ENCODE data around the gene FNDC3B. TPM values are rescaled to one million over a fixed set of nuclear protein-coding genes. Genes with fewer than 3 reads are reported as not detected.

The FNDC3B gene
- total RNA-seq, 2 experiments from 2014 or later, result 9.2 to 13.5 TPM

DNA sequence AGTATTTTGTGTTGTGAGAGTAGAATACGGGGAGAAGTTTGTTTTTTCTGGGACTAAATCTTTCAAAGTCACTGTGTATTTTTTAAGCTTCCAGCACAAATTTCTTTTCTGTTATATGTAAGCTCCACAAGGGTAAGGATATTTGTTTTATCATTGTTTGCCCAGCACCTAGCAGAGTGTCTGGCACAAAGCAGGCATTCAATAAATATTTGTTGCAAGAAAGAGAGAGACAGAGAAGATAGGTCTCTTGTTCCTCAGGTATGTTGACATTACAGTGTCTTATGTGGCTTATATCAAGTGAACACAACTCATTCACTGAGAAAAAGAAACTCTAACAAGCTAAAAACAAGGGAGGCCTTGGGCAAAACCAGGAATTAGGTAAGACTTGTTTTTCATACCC, 26.6 kb upstream of the FNDC3B start:
- no peak overlapping the region for H3K4me3 Mint-ChIP-seq
- H3K36me3 Mint-ChIP-seq (ENCODE audit: low read depth), result no peaks in the 10 kb centered on the region
- no peaks in the 10 kb centered on the region for H3K9me3 Mint-ChIP-seq
- CTCF ChIA-PET, result no interaction called here
- H3K27me3 Mint-ChIP-seq (ENCODE audit: low read depth), result no peaks in the 10 kb centered on the region
- DNase-seq, result no peak
- H3K27ac Mint-ChIP-seq, result no peak overlapping the region
- intact Hi-C loops (cut with micrococcal nuclease), result no loop called here
- no peaks in the 10 kb centered on the region for H3K4me1 Mint-ChIP-seq (ENCODE audit: low read depth)

DNA sequence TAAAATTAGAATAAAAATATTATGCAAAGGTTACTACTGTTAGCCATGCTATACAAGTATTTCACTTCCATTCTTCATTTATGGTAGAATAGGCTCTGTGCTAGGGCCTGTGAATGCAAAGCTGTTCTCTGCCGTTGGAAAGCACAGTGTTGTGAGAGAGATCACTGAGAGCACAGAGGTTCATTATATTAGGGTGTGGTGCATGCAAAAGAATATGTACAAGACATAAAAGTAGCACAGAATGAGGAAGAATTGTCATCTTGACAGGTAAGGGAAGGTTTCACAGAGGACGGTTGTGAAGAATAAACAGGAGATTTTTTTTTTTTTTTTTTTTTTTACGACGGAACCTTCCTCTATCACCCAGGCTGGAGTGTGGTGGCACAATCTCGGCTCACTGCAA, 25.2 kb upstream of the FNDC3B start:
- intact Hi-C loops (cut with micrococcal nuclease), result no loop called here
- no peaks in the 10 kb centered on the region for H3K4me1 Mint-ChIP-seq (ENCODE audit: low read depth)
- no peaks in the 10 kb centered on the region for H3K27me3 Mint-ChIP-seq (ENCODE audit: low read depth)
- H3K4me3 Mint-ChIP-seq, result no peak overlapping the region
- H3K27ac Mint-ChIP-seq, result no peak overlapping the region
- no peaks in the 10 kb centered on the region for H3K9me3 Mint-ChIP-seq
- CTCF ChIA-PET, result no interaction called here
- H3K36me3 Mint-ChIP-seq (ENCODE audit: low read depth), result no peaks in the 10 kb centered on the region
- no peak for DNase-seq

DNA sequence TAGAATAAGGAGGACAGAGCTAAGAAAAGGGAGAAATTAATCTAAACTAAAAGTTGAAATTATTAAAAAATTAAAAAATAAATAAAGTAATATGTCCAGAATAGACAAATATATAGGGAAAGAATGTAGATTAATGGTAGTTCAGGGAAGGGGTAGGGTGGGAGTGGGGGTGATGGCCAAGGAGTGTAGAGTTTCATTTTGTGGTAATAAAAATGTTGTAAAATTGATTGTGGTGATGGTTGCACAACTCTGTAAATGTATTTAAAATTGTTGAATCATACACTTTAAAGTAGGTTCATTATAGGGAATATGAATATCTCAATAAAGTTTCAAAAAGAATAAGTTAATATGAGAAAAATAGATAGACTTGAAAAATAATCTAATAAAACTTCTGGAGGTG, 21.0 kb upstream of the FNDC3B start:
- Mint-ChIP-seq H3K4me1 (ENCODE audit: low read depth) (no peaks in the 10 kb centered on the region), H3K27me3 (ENCODE audit: low read depth) (no peaks in the 10 kb centered on the region), H3K36me3 (ENCODE audit: low read depth) (no peaks in the 10 kb centered on the region), H3K9me3 (no peaks in the 10 kb centered on the region), H3K4me3 (no peak overlapping the region), H3K27ac (no peak overlapping the region)
- intact Hi-C loops (cut with micrococcal nuclease), result no loop called here
- no peak for DNase-seq
- CTCF ChIA-PET, result no interaction called here

DNA sequence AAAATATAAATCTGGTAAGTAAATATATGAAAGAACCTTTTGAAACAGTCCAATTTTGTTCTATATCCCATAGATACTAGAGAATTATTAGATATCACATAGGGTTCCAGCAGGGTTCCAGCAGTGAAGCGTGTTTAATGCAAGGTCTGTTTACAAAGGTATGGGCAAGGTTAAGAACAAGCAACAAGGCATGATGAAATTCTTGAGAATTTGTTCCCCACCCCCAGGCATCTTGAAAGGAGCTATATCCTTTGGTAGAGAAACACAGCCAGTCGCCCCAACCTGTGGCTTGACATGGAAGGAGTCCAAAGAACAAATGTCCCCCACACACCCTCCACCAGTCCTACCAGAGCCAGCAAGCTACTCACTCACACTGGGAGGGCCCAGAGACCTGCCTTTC, 18.6 kb upstream of the FNDC3B start:
- no peaks in the 10 kb centered on the region for H3K4me1 Mint-ChIP-seq (ENCODE audit: low read depth)
- H3K27ac Mint-ChIP-seq, result no peak overlapping the region
- H3K27me3 Mint-ChIP-seq (ENCODE audit: low read depth), result no peaks in the 10 kb centered on the region
- H3K9me3 Mint-ChIP-seq, result no peaks in the 10 kb centered on the region
- intact Hi-C loops (cut with micrococcal nuclease), result no loop called here
- CTCF ChIA-PET, result no interaction called here
- DNase-seq, result no peak
- no peaks in the 10 kb centered on the region for H3K36me3 Mint-ChIP-seq (ENCODE audit: low read depth)
- H3K4me3 Mint-ChIP-seq, result no peak overlapping the region

DNA sequence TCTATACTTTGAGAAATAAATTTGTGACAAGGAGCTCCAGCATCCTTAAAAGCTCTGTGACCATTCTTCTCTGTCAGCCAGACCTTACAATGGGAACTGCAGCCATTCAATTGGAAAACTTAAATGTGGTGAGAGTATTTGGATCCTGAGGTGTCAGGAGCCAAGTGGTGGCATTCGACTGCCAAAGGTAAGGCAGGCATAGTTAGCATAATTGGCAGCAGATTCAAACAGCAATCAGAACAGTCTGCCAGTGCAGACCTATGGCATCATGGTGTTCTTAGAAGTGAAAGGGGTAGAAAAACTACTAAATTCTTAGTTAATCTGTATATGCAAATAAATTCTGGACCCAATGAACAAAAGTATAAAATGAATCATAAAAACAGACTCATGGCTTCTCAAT, 18.2 kb upstream of the FNDC3B start:
- H3K36me3 Mint-ChIP-seq (ENCODE audit: low read depth), result no peaks in the 10 kb centered on the region
- intact Hi-C loops (cut with micrococcal nuclease), result no loop called here
- no peaks in the 10 kb centered on the region for H3K27me3 Mint-ChIP-seq (ENCODE audit: low read depth)
- H3K4me3 Mint-ChIP-seq, result no peak overlapping the region
- H3K27ac Mint-ChIP-seq, result no peak overlapping the region
- no peak for DNase-seq
- H3K9me3 Mint-ChIP-seq, result no peaks in the 10 kb centered on the region
- CTCF ChIA-PET, result no interaction called here
- H3K4me1 Mint-ChIP-seq (ENCODE audit: low read depth), result no peaks in the 10 kb centered on the region

DNA sequence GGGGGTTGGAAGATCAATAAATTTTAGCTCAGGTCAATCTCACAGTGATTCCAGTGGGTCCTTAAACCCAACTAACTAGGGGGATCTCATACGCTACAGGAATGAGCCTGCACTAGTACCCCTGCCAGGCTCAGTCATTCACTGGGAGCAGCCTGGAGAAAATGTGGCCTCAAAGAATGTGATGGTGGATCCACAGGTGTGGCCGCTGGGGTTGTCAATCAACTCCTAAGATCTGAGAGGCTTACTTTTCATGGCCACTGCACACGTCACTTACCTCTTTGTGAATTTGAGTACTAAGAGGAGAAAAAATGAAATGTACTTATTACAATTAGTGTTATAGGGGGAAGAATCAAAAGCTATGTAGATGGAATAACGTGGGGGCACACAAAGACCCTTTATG, 17.5 kb upstream of the FNDC3B start:
- Mint-ChIP-seq H3K4me1 (ENCODE audit: low read depth) (no peaks in the 10 kb centered on the region), H3K4me3 (no peak overlapping the region), H3K27ac (no peak overlapping the region), H3K9me3 (no peaks in the 10 kb centered on the region), H3K27me3 (ENCODE audit: low read depth) (no peaks in the 10 kb centered on the region), H3K36me3 (ENCODE audit: low read depth) (no peaks in the 10 kb centered on the region)
- DNase-seq, result no peak
- CTCF ChIA-PET, result interaction anchor here (0.8 kb wide), 1 partner anchor 54 kb away, joined by 4 read pairs; no protein-coding TSS in a partner anchor
- intact Hi-C loops (cut with micrococcal nuclease), result no loop called here

DNA sequence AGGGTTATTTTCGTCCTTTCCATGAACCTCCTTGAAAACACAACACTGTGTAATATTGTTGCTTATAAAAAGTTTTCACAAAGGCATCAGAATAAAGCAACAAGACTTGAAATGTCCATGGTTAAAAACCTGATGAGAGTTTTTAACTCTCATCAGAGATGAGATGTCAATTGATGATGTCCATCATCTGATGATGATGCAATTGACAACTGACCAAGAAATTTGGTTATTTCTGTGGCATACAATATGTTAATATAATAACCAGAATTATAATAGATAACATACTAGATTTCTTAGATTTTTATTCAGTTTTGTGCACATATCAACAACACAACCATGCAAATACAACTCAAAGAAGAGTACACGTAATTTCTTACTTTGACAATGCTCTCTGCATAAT, 15.5 kb upstream of the FNDC3B start:
- H3K36me3 Mint-ChIP-seq (ENCODE audit: low read depth), result no peaks in the 10 kb centered on the region
- no peak for DNase-seq
- CTCF ChIA-PET, result no interaction called here
- H3K9me3 Mint-ChIP-seq, result no peaks in the 10 kb centered on the region
- intact Hi-C loops (cut with micrococcal nuclease), result no loop called here
- H3K4me3 Mint-ChIP-seq, result no peak overlapping the region
- no peak overlapping the region for H3K27ac Mint-ChIP-seq
- H3K4me1 Mint-ChIP-seq (ENCODE audit: low read depth), result no peaks in the 10 kb centered on the region
- no peaks in the 10 kb centered on the region for H3K27me3 Mint-ChIP-seq (ENCODE audit: low read depth)

DNA sequence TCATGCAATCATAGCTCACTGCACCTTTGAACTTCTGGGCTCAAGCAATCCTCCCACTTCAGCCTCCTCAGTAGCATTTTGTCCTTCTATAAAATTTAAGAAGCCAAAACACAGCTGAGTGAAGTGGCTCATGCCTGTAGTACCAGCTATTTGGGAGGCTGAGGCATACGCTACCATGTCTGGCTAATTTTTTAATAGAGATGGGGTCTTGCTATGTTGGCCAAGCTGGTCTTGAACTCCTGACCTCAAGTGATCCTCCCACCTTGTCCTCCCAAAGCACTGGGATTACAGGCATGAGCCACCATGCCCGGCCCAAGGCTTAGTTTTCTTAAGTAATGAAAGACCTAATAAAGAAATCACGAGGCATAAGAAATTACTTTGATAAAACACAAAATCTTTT, 14.7 kb upstream of the FNDC3B start:
- Mint-ChIP-seq H3K4me1 (ENCODE audit: low read depth) (no peaks in the 10 kb centered on the region), H3K27ac (no peak overlapping the region), H3K9me3 (no peaks in the 10 kb centered on the region), H3K27me3 (ENCODE audit: low read depth) (no peaks in the 10 kb centered on the region), H3K36me3 (ENCODE audit: low read depth) (no peaks in the 10 kb centered on the region), H3K4me3 (no peak overlapping the region)
- intact Hi-C loops (cut with micrococcal nuclease), result no loop called here
- CTCF ChIA-PET, result no interaction called here
- DNase-seq, result no peak

DNA sequence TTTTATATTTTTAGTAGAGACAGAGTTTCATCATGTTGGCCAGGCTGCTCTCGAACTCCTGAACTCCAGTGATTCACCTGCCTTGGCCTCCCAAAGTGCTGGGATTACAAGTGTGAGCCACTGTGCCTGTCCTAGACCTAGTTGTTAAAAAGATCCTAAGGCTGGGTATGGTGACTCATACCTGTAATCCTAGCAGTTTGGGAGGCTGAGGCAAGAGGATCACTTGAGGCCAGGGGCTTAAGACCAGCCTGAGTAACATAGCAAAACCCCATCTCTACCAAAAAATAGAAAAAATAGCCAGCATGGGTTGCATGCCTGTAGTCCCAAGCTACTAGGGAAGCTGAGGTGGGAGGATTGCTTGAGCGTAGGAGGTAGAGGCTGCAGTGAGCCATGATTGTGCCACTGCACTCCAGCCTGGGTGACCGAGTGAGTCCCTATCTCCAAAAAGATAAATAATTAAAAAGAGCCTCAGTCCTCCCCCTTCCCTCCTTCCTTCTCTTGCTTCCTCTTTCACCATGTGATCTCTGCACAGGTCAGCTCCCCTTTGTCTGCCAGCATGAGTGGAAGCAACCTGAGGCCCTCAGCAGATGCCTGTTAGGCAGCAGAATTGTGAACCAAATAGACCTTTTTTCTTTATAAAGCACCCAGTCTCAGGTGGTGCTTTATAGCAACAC, 9.8 kb upstream of the FNDC3B start:
- Mint-ChIP-seq H3K27me3 (ENCODE audit: low read depth) (no peaks in the 10 kb centered on the region), H3K27ac (no peak overlapping the region), H3K4me3 (no peak overlapping the region), H3K36me3 (ENCODE audit: low read depth) (no peaks in the 10 kb centered on the region), H3K4me1 (ENCODE audit: low read depth) (no peaks in the 10 kb centered on the region), H3K9me3 (no peaks in the 10 kb centered on the region)
- no peak for DNase-seq
- CTCF ChIA-PET, result interaction anchor here (0.7 kb wide), 1 partner anchor 141 kb away, joined by 3 read pairs; no protein-coding TSS in a partner anchor
- intact Hi-C loops (cut with micrococcal nuclease), result no loop called here

DNA sequence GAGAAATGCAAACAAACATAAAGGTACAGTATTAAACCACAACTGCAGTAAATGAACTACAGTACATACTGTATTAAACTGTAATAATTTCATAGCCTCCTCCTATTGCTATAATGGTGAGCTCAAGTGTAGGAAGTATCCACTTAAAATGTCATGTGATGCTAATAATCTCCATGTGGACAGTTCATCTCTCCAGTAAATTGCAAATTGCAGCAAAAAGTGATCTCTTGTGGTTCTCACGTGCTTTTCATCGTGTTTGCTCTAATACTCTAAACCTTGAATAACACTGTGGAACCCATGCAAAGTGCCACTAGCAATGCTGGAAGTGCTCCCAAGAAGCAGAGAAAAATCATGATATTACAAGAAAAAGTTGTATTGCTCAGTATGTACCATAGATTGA, 9.2 kb upstream of the FNDC3B start:
- Mint-ChIP-seq H3K4me3 (no peak overlapping the region), H3K36me3 (ENCODE audit: low read depth) (no peaks in the 10 kb centered on the region), H3K4me1 (ENCODE audit: low read depth) (peaks cover 3% of the 10 kb centered on the region), H3K27ac (no peak overlapping the region), H3K9me3 (no peaks in the 10 kb centered on the region), H3K27me3 (ENCODE audit: low read depth) (no peaks in the 10 kb centered on the region)
- intact Hi-C loops (cut with micrococcal nuclease), result no loop called here
- CTCF ChIA-PET, result interaction anchor here (0.6 kb wide), 1 partner anchor 19 kb away, joined by 4 read pairs; no protein-coding TSS in a partner anchor
- no peak for DNase-seq

DNA sequence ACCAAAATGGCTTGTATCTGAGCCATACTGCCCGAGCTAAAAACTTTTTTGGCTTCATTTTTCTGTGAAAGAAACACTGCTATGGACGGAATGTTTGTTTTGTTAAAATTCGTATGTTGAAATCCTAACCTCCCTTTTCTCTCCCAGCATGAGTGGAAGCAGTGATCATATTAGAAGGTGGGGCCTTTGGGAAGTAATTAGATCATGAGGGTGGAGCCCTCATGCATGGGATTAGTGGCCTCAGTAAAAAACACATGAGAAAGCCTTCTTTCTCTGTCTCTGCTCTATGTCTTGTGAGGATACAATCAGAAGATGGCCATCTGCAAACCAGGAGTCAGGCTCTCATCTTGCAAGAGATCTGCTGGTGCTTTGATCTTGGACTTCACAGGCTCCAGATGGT, 7.4 kb upstream of the FNDC3B start:
- H3K27me3 Mint-ChIP-seq (ENCODE audit: low read depth), result no peaks in the 10 kb centered on the region

DNA sequence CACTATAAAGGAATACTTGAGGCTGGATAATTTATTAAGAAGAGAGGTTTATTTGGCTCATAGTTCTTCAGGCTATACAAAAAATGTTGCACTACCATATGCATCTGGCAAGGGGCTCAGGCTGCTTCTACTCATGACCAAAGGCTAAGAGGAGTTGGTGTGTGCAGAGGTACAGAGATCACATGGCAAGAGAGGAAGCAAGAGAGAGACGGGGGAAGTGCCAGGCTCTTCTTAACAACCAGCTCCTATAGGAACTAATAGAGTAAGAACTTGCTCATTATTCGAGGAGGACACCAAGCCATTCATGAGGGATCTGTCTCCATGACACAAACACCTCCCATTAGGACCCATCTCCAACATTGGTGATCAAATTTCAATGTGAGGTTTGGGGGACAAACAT, 6.0 kb upstream of the FNDC3B start:
- CTCF ChIA-PET, result interaction anchor here (1.3 kb wide), 1 partner anchor 308 kb away, joined by 3 read pairs; no protein-coding TSS in a partner anchor
- no peaks in the 10 kb centered on the region for H3K27me3 Mint-ChIP-seq (ENCODE audit: low read depth)
- H3K4me1 Mint-ChIP-seq (ENCODE audit: low read depth), result peaks cover 7% of the 10 kb centered on the region
- intact Hi-C loops (cut with micrococcal nuclease), result no loop called here
- DNase-seq, result no peak
- H3K9me3 Mint-ChIP-seq, result no peaks in the 10 kb centered on the region
- H3K4me3 Mint-ChIP-seq, result no peak overlapping the region
- no peak overlapping the region for H3K27ac Mint-ChIP-seq
- no peaks in the 10 kb centered on the region for H3K36me3 Mint-ChIP-seq (ENCODE audit: low read depth)

More for the DNA sequence above, 7.4 kb upstream of the FNDC3B start:
- intact Hi-C loops (cut with micrococcal nuclease), result no loop called here
- H3K4me3 Mint-ChIP-seq, result no peak overlapping the region
- H3K36me3 Mint-ChIP-seq (ENCODE audit: low read depth), result no peaks in the 10 kb centered on the region
- H3K27ac Mint-ChIP-seq, result no peak overlapping the region
- CTCF ChIA-PET, result no interaction called here
- H3K9me3 Mint-ChIP-seq, result no peaks in the 10 kb centered on the region
- no peak for DNase-seq
- peaks cover 4% of the 10 kb centered on the region for H3K4me1 Mint-ChIP-seq (ENCODE audit: low read depth)

DNA sequence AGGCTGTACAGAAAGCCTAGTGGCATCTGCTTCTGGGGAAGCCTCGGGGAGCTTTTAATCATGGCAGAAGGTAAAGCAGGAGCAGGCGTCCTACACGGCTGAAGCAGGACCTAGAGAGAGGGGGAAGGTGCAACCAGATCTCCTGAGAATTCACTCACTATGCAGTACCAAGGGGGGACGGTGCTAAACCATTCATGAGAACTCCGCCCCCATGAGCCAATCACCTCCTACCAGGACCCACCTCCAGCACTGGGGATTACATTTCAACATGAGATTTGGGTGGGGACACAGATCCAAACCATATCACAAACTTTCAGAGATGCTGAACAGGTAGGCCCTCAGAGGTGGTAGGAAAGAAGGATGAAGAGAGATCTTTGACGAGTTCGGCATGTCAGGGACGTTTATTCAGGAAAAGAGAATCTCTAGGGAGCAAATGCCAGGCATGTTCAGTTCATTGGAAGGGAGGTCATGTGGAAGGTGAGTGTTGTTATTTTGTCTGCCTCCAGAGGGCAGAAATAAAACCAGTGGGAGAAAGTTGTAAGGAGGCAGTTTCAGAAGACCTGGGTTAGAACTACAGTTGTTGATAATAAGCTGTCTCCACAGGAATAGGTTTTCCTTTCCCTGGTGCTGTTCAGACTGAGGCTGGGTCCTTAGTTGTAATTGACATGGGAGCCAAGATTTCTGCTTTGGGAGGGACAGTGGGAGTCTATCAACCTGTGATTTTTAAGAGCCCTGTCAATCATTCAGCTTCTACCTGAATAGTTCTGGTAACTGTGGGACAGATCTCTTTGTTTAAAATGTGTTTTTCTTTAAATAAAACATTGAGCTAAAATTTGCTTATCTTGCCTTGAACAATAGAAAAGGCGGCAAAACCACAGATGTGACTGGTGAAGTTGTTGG, 4.3 kb upstream of the FNDC3B start:
- Mint-ChIP-seq H3K4me3 (no peak overlapping the region), H3K4me1 (ENCODE audit: low read depth) (peaks cover 14% of the 10 kb centered on the region), H3K27ac (no peak overlapping the region), H3K9me3 (no peaks in the 10 kb centered on the region), H3K36me3 (ENCODE audit: low read depth) (peaks cover 1% of the 10 kb centered on the region), H3K27me3 (ENCODE audit: low read depth) (no peaks in the 10 kb centered on the region)
- intact Hi-C loops (cut with micrococcal nuclease), result loop anchor here (1.0 to 5.0 kb wide), 5 partner anchors 223 to 632 kb away; partner anchors contain the start of gene PLD1
- DNase-seq, result peak; percentile 25
- CTCF ChIA-PET, result interaction anchor here (0.7 to 1.9 kb wide), 16 partner anchors 9 to 638 kb away, joined by 3 to 8 read pairs (median 4); no protein-coding TSS in a partner anchor
